Measurements from ENCODE around the gene WBP2.

The WBP2 gene

GRCh38 chr17:75855310-75856061, at the start of gene WBP2:
WBP2 (minus strand) TSS chr17:75855335; CDS start chr17:75855297, 38 bp downstream.
- in situ Hi-C loops (cut with HindIII; ENCODE audit: low pct_ligation_motif_present, low pct_unique_long_range_greater_than_20kb, low sequenced_read_pairs), result no loop called here
- peak; percentile 100 for DNase-seq

- in situ Hi-C loops (cut with HindIII; ENCODE audit: low pct_ligation_motif_present, low pct_unique_long_range_greater_than_20kb, low sequenced_read_pairs), result no loop called here
- peak; percentile 73 for DNase-seq
Measured at GRCh38 chr17:75902406-75902805, 47.3 kb upstream of the WBP2 start.

GRCh38 chr17:75901727-75902126, 46.6 kb upstream of the WBP2 start:
- no peak for DNase-seq
- in situ Hi-C loops (cut with HindIII; ENCODE audit: low pct_ligation_motif_present, low pct_unique_long_range_greater_than_20kb, low sequenced_read_pairs), result no loop called here

GRCh38 chr17:75900691-75901533, 45.8 kb upstream of the WBP2 start:
- in situ Hi-C loops (cut with HindIII; ENCODE audit: low pct_ligation_motif_present, low pct_unique_long_range_greater_than_20kb, low sequenced_read_pairs), result no loop called here
- DNase-seq, result no peak

GRCh38 chr17:75899767-75900468, 44.8 kb upstream of the WBP2 start:
- in situ Hi-C loops (cut with HindIII; ENCODE audit: low pct_ligation_motif_present, low pct_unique_long_range_greater_than_20kb, low sequenced_read_pairs), result no loop called here
- no peak for DNase-seq

GRCh38 chr17:75899353-75899752, 44.2 kb upstream of the WBP2 start:
- DNase-seq, result no peak
- in situ Hi-C loops (cut with HindIII; ENCODE audit: low pct_ligation_motif_present, low pct_unique_long_range_greater_than_20kb, low sequenced_read_pairs), result no loop called here

GRCh38 chr17:75898791-75899190, 43.7 kb upstream of the WBP2 start:
- DNase-seq, result no peak
- in situ Hi-C loops (cut with HindIII; ENCODE audit: low pct_ligation_motif_present, low pct_unique_long_range_greater_than_20kb, low sequenced_read_pairs), result no loop called here

- no peak for DNase-seq
- in situ Hi-C loops (cut with HindIII; ENCODE audit: low pct_ligation_motif_present, low pct_unique_long_range_greater_than_20kb, low sequenced_read_pairs), result no loop called here
Measured at GRCh38 chr17:75898065-75898464, 42.9 kb upstream of the WBP2 start.

- DNase-seq, result no peak
- in situ Hi-C loops (cut with HindIII; ENCODE audit: low pct_ligation_motif_present, low pct_unique_long_range_greater_than_20kb, low sequenced_read_pairs), result no loop called here
Measured at GRCh38 chr17:75897160-75898019, 42.3 kb upstream of the WBP2 start.

GRCh38 chr17:75896415-75897159, 41.5 kb upstream of the WBP2 start, which contains the start of gene TRIM65:
TRIM65 (minus strand) TSS chr17:75896951; CDS start chr17:75896937, 14 bp downstream.
- in situ Hi-C loops (cut with HindIII; ENCODE audit: low pct_ligation_motif_present, low pct_unique_long_range_greater_than_20kb, low sequenced_read_pairs), result no loop called here

GRCh38 chr17:75895370-75896155, 40.4 kb upstream of the WBP2 start:
- in situ Hi-C loops (cut with HindIII; ENCODE audit: low pct_ligation_motif_present, low pct_unique_long_range_greater_than_20kb, low sequenced_read_pairs), result no loop called here
- peak; percentile 22 for DNase-seq

More at GRCh38 chr17:75896415-75897159, 41.5 kb upstream of the WBP2 start, which contains the start of gene TRIM65:
- peak; percentile 76 for DNase-seq

GRCh38 chr17:75894049-75894733, 39.1 kb upstream of the WBP2 start:
- in situ Hi-C loops (cut with HindIII; ENCODE audit: low pct_ligation_motif_present, low pct_unique_long_range_greater_than_20kb, low sequenced_read_pairs), result no loop called here

GRCh38 chr17:75893305-75894048, 38.3 kb upstream of the WBP2 start:
- in situ Hi-C loops (cut with HindIII; ENCODE audit: low pct_ligation_motif_present, low pct_unique_long_range_greater_than_20kb, low sequenced_read_pairs), result no loop called here
- no peak for DNase-seq

More at GRCh38 chr17:75894049-75894733, 39.1 kb upstream of the WBP2 start:
- no peak for DNase-seq

GRCh38 chr17:75892556-75893224, 37.6 kb upstream of the WBP2 start:
- DNase-seq, result no peak
- in situ Hi-C loops (cut with HindIII; ENCODE audit: low pct_ligation_motif_present, low pct_unique_long_range_greater_than_20kb, low sequenced_read_pairs), result no loop called here
